Caco-2 (cell line): ENCODE results near the gene METTL13. TPM values are rescaled to one million over a fixed set of nuclear protein-coding genes. Genes with fewer than 3 reads are reported as not detected.

Experiments used
- BruUV-seq: library from RNA; stranded (reverse); fragments of 400-500 nt; replicated peaks from 2 replicates; lab custom pipeline; 2021; lab: Mats Ljungman, UMichigan
- CTCF ChIA-PET: fragments of 300-600 bp; sonication (Branson Sonifier 250); formaldehyde crosslinking; loops from one replicate; lab custom pipeline; 2022; ENCODE audit warnings: antibody characterized with exemption; lab: Charles Lee
- POLR2A ChIA-PET: fragments of 300-600 bp; sonication (Branson Sonifier 250); formaldehyde crosslinking; loops from one replicate; lab custom pipeline; 2022; ENCODE audit warnings: antibody characterized with exemption; lab: Charles Lee
- DNase-seq, 2 experiments: peaks; one replicate each; pipeline versions ENCODE4 v3.0.0 to v3.0.0-alpha.2; 2020 to 2022
- H3K27me3 ChIP-seq: replicated peaks from 2 replicates; pipeline ENCODE4 v1.6.0; 2011; ENCODE audit warnings: low read length; ENCODE audit not compliant: control insufficient read depth, insufficient read depth
- H3K36me3 ChIP-seq: 2 replicates; pipeline ENCODE4 v1.5.1; 2011; ENCODE audit warnings: low read length; ENCODE audit not compliant: control insufficient read depth, insufficient read depth
- H3K4me1 ChIP-seq: fragments of 250-450 bp; sonication (Bioruptor Pico); 2 replicates; pipeline ENCODE4 v1.5.1; 2020; ENCODE audit warnings: mild to moderate bottlenecking
- H3K4me3 ChIP-seq: 2 replicates; pipeline ENCODE4 v1.5.1; 2011; ENCODE audit warnings: low read depth, mild to moderate bottlenecking, control low read depth, low read length
- H3K9me3 ChIP-seq: fragments of 250-450 bp; sonication (Bioruptor Pico); 2 replicates; pipeline ENCODE4 v1.5.1; 2020; ENCODE audit warnings: mild to moderate bottlenecking, moderate library complexity
- H3K27ac Mint-ChIP-seq: one replicate; pipeline ENCODE4 v1.8.0; 2022; ENCODE audit warnings: mixed read lengths; ENCODE audit not compliant: unreplicated experiment
- H3K27me3 Mint-ChIP-seq: one replicate; pipeline ENCODE4 v1.8.0; 2022; ENCODE audit warnings: mixed read lengths; ENCODE audit not compliant: insufficient read depth, unreplicated experiment
- H3K36me3 Mint-ChIP-seq: one replicate; pipeline ENCODE4 v1.8.0; 2022; ENCODE audit warnings: mild to moderate bottlenecking, mixed read lengths; ENCODE audit not compliant: insufficient read depth, unreplicated experiment
- H3K4me1 Mint-ChIP-seq: one replicate; pipeline ENCODE4 v1.8.0; 2022; ENCODE audit warnings: low read depth, mixed read lengths; ENCODE audit not compliant: unreplicated experiment
- H3K4me3 Mint-ChIP-seq: one replicate; pipeline ENCODE4 v1.8.0; 2022; ENCODE audit warnings: mild to moderate bottlenecking, moderate library complexity, mixed read lengths; ENCODE audit not compliant: unreplicated experiment
- H3K9me3 Mint-ChIP-seq: one replicate; pipeline ENCODE4 v1.8.0; 2022; ENCODE audit warnings: mixed read lengths; ENCODE audit not compliant: unreplicated experiment
- CTCF ChIP-seq, 2 experiments: fragments of 200-600 bp in 1 of 2; IDR thresholded peaks; 1 replicate in 1 of 2; 2 replicates in 1 of 2; pipeline versions ENCODE4 v1.5.1 to v1.8.0; 2011 to 2022; ENCODE audit warnings: antibody characterized with exemption in 1 of 2, control low read depth in 1 of 2, inconsistent platforms in 1 of 2, low read depth in 1 of 2, low read length in 1 of 2, mild to moderate bottlenecking in 1 of 2, moderate library complexity in 1 of 2; ENCODE audit not compliant: insufficient read depth in 1 of 2, severe bottlenecking in 1 of 2, unreplicated experiment in 1 of 2
- intact Hi-C: fragments of 100-400 bp; cut with micrococcal nuclease; formaldehyde crosslinking; loops from one replicate; pipeline ENCODE4 v1.10.0; 2022; ENCODE audit not compliant: unreplicated experiment
- total RNA-seq: library from RNA; stranded (reverse); gene quantifications from 2 replicates; pipeline ENCODE4 v1.2.3, GENCODE V29; 2022

The METTL13 gene
- total RNA-seq, 1 experiment from 2014 or later = 36.9 TPM

GRCh38 chr1:171784784-171785183 is 3.3 kb downstream of the METTL13 start:
- ChIA-PET POLR2A (no interaction called here), CTCF (no interaction called here)
- H3K27me3 Mint-ChIP-seq = no peaks in the 10 kb centered on the region
- no peaks in the 10 kb centered on the region for H3K9me3 Mint-ChIP-seq
- H3K4me1 Mint-ChIP-seq = peaks cover 6% of the 10 kb centered on the region
- peaks cover 6% of the 10 kb centered on the region; the same call in 1 of the 2 replicates for H3K36me3 ChIP-seq
- no peak for TF ChIP-seq CTCF (IDR thresholded peaks at IDR 0.05; ENCODE audit: insufficient read depth in 1 of 2, low read depth in 1 of 2, low read length in 1 of 2, severe bottlenecking in 1 of 2, unreplicated experiment in 1 of 2)
- no peak for DNase-seq
- no peaks in the 10 kb centered on the region for H3K9me3 ChIP-seq
- H3K4me3 Mint-ChIP-seq = no peak overlapping the region
- H3K4me3 ChIP-seq = no peak overlapping the region
- intact Hi-C loops = no loop called here
- no TSS peak for BruUV-seq
- H3K27me3 ChIP-seq = no peaks in the 10 kb centered on the region
- H3K36me3 Mint-ChIP-seq = peaks cover 55% of the 10 kb centered on the region
- H3K27ac Mint-ChIP-seq = no peak overlapping the region
- H3K4me1 ChIP-seq = no peaks in the 10 kb centered on the region; the same call in 1 of the 2 replicates

- Mint-ChIP-seq H3K4me3 (no peak overlapping the region), H3K36me3 (peaks cover 62% of the 10 kb centered on the region), H3K9me3 (no peaks in the 10 kb centered on the region), H3K27ac (no peak overlapping the region), H3K4me1 (peaks cover 6% of the 10 kb centered on the region), H3K27me3 (no peaks in the 10 kb centered on the region)
- CTCF ChIA-PET = no interaction called here
- intact Hi-C loops = no loop called here
- H3K9me3 ChIP-seq = no peaks in the 10 kb centered on the region
- no peak for TF ChIP-seq CTCF (IDR thresholded peaks at IDR 0.05; ENCODE audit: insufficient read depth in 1 of 2, low read depth in 1 of 2, low read length in 1 of 2, severe bottlenecking in 1 of 2, unreplicated experiment in 1 of 2)
- DNase-seq = no peak
- no peaks in the 10 kb centered on the region for H3K27me3 ChIP-seq
- no peaks in the 10 kb centered on the region for H3K4me1 ChIP-seq
- no peak overlapping the region for H3K4me3 ChIP-seq
- no TSS peak for BruUV-seq
- POLR2A ChIA-PET = no interaction called here
- H3K36me3 ChIP-seq = peaks cover 6% of the 10 kb centered on the region
Observed at GRCh38 chr1:171785766-171786165, 4.3 kb downstream of the METTL13 start.

GRCh38 chr1:171786534-171786933 is 5.1 kb downstream of the METTL13 start:
- no peak for TF ChIP-seq CTCF (IDR thresholded peaks at IDR 0.05; ENCODE audit: insufficient read depth in 1 of 2, low read depth in 1 of 2, low read length in 1 of 2, severe bottlenecking in 1 of 2, unreplicated experiment in 1 of 2)
- no peak for DNase-seq
- Mint-ChIP-seq H3K4me1 (peaks cover 6% of the 10 kb centered on the region), H3K27ac (no peak overlapping the region), H3K9me3 (no peaks in the 10 kb centered on the region), H3K27me3 (no peaks in the 10 kb centered on the region), H3K4me3 (no peak overlapping the region), H3K36me3 (peaks cover 57% of the 10 kb centered on the region)
- Histone ChIP-seq H3K27me3 (no peaks in the 10 kb centered on the region), H3K36me3 (peaks cover 6% of the 10 kb centered on the region), H3K9me3 (no peaks in the 10 kb centered on the region), H3K4me1 (no peaks in the 10 kb centered on the region), H3K4me3 (no peak overlapping the region)
- ChIA-PET CTCF (no interaction called here), POLR2A (no interaction called here)
- no TSS peak for BruUV-seq
- intact Hi-C loops = no loop called here
